Keratinocyte (primary cell): ENCODE measurements around the gene PPP2R1A. TPM values are rescaled to one million over a fixed set of nuclear protein-coding genes. Genes with fewer than 3 reads are reported as not detected.

Experiments used
- DNase-seq: peaks from one replicate; pipeline ENCODE4 v3.0.0-alpha.2; 2011; ENCODE audit warnings: low read depth, missing footprints, low spot score
- FAIRE-seq: peaks from 2 replicates; lab custom pipeline; 2011; peaks lifted over from hg19 to GRCh38; lab: Jason Lieb, UNC
- H2AFZ ChIP-seq: 2 replicates; pipeline ENCODE4 v1.6.0; 2012; ENCODE audit warnings: low read length, control low read depth, inconsistent platforms; ENCODE audit not compliant: control insufficient read depth
- H3K27ac ChIP-seq: 2 replicates; pipeline ENCODE4 v1.5.1; 2011; ENCODE audit warnings: low read length; ENCODE audit not compliant: control insufficient read depth, insufficient read depth
- H3K27me3 ChIP-seq: 3 replicates; pipeline ENCODE4 v1.6.0; 2011; ENCODE audit warnings: low read length; ENCODE audit not compliant: control insufficient read depth, insufficient read depth; ENCODE audit errors: extremely low read depth
- H3K36me3 ChIP-seq, 2 experiments: 2 replicates in 1 of 2; 3 replicates in 1 of 2; pipeline ENCODE4 v1.5.1; 2011; ENCODE audit warnings: low read length in 2 of 2, mild to moderate bottlenecking in 1 of 2; ENCODE audit not compliant: control insufficient read depth in 2 of 2, insufficient read depth in 2 of 2; ENCODE audit errors: extremely low read depth in 1 of 2
- H3K4me1 ChIP-seq: 3 replicates; pipeline ENCODE4 v1.5.1; 2011; ENCODE audit warnings: low read length; ENCODE audit not compliant: control insufficient read depth, insufficient read depth; ENCODE audit errors: extremely low read depth
- H3K4me2 ChIP-seq: 3 replicates; pipeline ENCODE4 v1.6.0; 2011; ENCODE audit warnings: low read depth, low read length; ENCODE audit not compliant: control insufficient read depth, insufficient read depth; ENCODE audit errors: extremely low read depth
- H3K4me3 ChIP-seq, 3 experiments: fragments of 200-600 bp in 1 of 3; sonication (generic) in 1 of 3; 2 replicates in 2 of 3; 3 replicates in 1 of 3; pipeline ENCODE4 v1.5.1; 2011 to 2016; ENCODE audit warnings: low read length in 3 of 3, mild to moderate bottlenecking in 3 of 3, control low read depth in 2 of 3, inconsistent platforms in 1 of 3, low read depth in 1 of 3, mixed read lengths in 1 of 3, mixed run types in 1 of 3, moderate library complexity in 1 of 3; ENCODE audit not compliant: control insufficient read depth in 2 of 3, insufficient read depth in 2 of 3; ENCODE audit errors: extremely low read depth in 1 of 3
- H3K79me2 ChIP-seq: 2 replicates; pipeline ENCODE4 v1.6.0; 2012; ENCODE audit warnings: low read length; ENCODE audit not compliant: control insufficient read depth, insufficient read depth
- H3K9ac ChIP-seq: 3 replicates; pipeline ENCODE4 v1.6.0; 2011; ENCODE audit warnings: low read length; ENCODE audit not compliant: control insufficient read depth, insufficient read depth; ENCODE audit errors: extremely low read depth
- H3K9me1 ChIP-seq: 3 replicates; pipeline ENCODE4 v1.6.0; 2011; ENCODE audit warnings: low read length; ENCODE audit not compliant: control insufficient read depth, insufficient read depth; ENCODE audit errors: extremely low read depth
- H3K9me3 ChIP-seq: 2 replicates; pipeline ENCODE4 v1.5.1; 2012; ENCODE audit warnings: low read depth, low read length; ENCODE audit not compliant: control insufficient read depth
- H4K20me1 ChIP-seq: 3 replicates; pipeline ENCODE4 v1.6.0; 2011; ENCODE audit warnings: low read length; ENCODE audit not compliant: control insufficient read depth, insufficient read depth; ENCODE audit errors: extremely low read depth
- CTCF ChIP-seq, 3 experiments: IDR thresholded peaks in 1 of 3; conservative IDR thresholded peaks in 1 of 3; optimal IDR thresholded peaks in 1 of 3; 2 replicates in 2 of 3; 3 replicates in 1 of 3; pipeline versions ENCODE3 to v1.5.1; 2011; ENCODE audit warnings: low read length in 3 of 3, mild to moderate bottlenecking in 3 of 3, moderate library complexity in 2 of 3, control low read depth in 1 of 3, inconsistent platforms in 1 of 3; ENCODE audit not compliant: insufficient read depth in 2 of 3; ENCODE audit errors: extremely low read depth in 1 of 3
- EZH2 ChIP-seq: IDR thresholded peaks from one replicate; pipeline ENCODE4 v1.6.1; 2012; ENCODE audit warnings: inconsistent platforms, mild to moderate bottlenecking, low read length, moderate library complexity
- dilution Hi-C: fragments of 300-500 bp; cut with MboI; formaldehyde crosslinking; loops from one replicate; pipeline ENCODE4 v1.7.0; 2020; ENCODE audit warnings: low sequenced_read_pairs; ENCODE audit not compliant: extremely low pct_ligation_motif_present
- polyA plus RNA-seq, 5 experiments: library from polyadenylated mRNA; depleted of rRNA in 3 of 5; stranded (reverse) in 3 of 5; stranded (forward) in 1 of 5; unstranded in 1 of 5; fragments of >200 nt; gene quantifications; 1 replicate in 1 of 5; 2 replicates in 3 of 5; 3 replicates in 1 of 5; pipeline versions ENCODE4 v1.2.1 to v1.2.3, GENCODE V29; 2011 to 2012; ENCODE audit warnings: missing spikeins in 2 of 5, low read depth in 1 of 5, low replicate concordance in 1 of 5

Gene PPP2R1A
- polyA plus RNA-seq, 1 donor (not counting 4 experiments of a cell fraction or from before 2014, with no cell fraction given), result 130 TPM

- H2AFZ ChIP-seq, result no peak overlapping the region
- no peaks in the 10 kb centered on the region for H3K9me3 ChIP-seq
- TF ChIP-seq CTCF (optimal IDR thresholded peaks at IDR 0.05 in 1 of 3, IDR thresholded peaks at IDR 0.05 in 1 of 3, conservative IDR thresholded peaks at IDR 0.05 in 1 of 3; ENCODE audit: extremely low read depth in 1 of 3, insufficient read depth in 2 of 3, low read length in 3 of 3) (no peak), EZH2 (no peak)
- no peak overlapping the region for H3K4me2 ChIP-seq
- no peaks in the 10 kb centered on the region for H3K27me3 ChIP-seq
- H3K9me1 ChIP-seq, result peaks cover 3% of the 10 kb centered on the region
- DNase-seq (no peak), FAIRE-seq (no peak)
- no peaks in the 10 kb centered on the region for H3K79me2 ChIP-seq
- no peak overlapping the region for H3K27ac ChIP-seq
- H3K9ac ChIP-seq, result no peak overlapping the region
- peaks cover 54 to 66% of the 10 kb centered on the region in 2 experiments for H3K36me3 ChIP-seq
- H3K4me3 ChIP-seq, result no peak overlapping the region
- no peaks in the 10 kb centered on the region for H4K20me1 ChIP-seq
- dilution Hi-C loops, result no loop called here
- no peaks in the 10 kb centered on the region for H3K4me1 ChIP-seq
Observed at GRCh38 chr19:52221831-52222375, 32.1 kb downstream of the PPP2R1A start.

GRCh38 chr19:52224211-52224610 is 34.4 kb downstream of the PPP2R1A start:
- no peak for TF ChIP-seq EZH2
- no peak for TF ChIP-seq CTCF (optimal IDR thresholded peaks at IDR 0.05 in 1 of 3, IDR thresholded peaks at IDR 0.05 in 1 of 3, conservative IDR thresholded peaks at IDR 0.05 in 1 of 3; ENCODE audit: extremely low read depth in 1 of 3, insufficient read depth in 2 of 3, low read length in 3 of 3)
- H3K27ac ChIP-seq, result no peak overlapping the region
- no peaks in the 10 kb centered on the region for H3K27me3 ChIP-seq
- H3K9ac ChIP-seq, result no peak overlapping the region
- DNase-seq, result no peak
- FAIRE-seq, result no peak
- H3K4me1 ChIP-seq, result no peaks in the 10 kb centered on the region
- dilution Hi-C loops, result no loop called here
- H3K4me3 ChIP-seq, result no peak overlapping the region
- peaks cover 62 to 70% of the 10 kb centered on the region in 2 experiments for H3K36me3 ChIP-seq
- H3K4me2 ChIP-seq, result no peak overlapping the region
- no peak overlapping the region for H2AFZ ChIP-seq
- no peaks in the 10 kb centered on the region for H3K9me3 ChIP-seq
- peaks cover 3% of the 10 kb centered on the region for H3K9me1 ChIP-seq
- H3K79me2 ChIP-seq, result no peaks in the 10 kb centered on the region
- H4K20me1 ChIP-seq, result no peaks in the 10 kb centered on the region
